ENCODE results near the gene RCN1.
"Not testable (repeated sequence)": the region's sequence is repeated elsewhere in the genome, so short reads cannot be mapped to it uniquely, and the experiment has no call there.

RCN1 gene

DNA sequence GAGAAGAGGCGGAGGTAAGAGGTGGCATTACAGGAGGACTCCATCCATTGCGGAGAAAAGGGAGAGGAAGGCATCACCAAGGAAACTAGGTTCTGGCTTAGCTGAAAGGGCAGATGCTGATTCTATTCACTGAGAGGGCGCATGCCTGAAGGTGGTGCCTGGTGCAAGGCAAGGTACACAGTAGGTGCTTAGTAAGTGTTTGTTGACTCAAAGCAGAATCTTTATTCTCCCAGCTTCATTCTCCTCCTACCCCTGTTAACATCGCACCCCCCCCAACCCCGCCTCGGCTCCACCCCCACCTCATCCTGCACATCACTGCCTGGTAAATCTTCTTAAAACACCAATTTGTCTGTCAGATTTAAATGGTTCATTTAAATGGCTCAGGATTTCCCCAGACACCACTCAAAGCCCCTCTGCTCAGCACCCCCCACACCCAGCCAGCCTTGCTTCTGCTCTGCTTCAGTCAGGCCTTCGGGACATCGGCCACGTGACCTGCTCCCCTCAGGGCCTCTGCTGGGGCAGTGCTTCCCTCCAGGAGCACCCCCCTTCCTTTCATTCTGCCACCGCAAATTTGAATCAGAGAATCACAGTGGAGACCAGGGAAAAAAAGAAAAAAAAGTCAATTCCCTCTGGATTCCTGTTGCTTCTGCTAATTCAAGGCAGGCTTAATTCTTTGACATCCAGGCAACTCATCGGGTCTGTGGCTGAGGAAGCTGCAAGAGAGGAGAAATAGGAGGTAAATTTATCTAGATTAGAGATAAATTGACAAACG, 17.8 kb upstream of the RCN1 start:
- H3K27ac ChIP-seq = no peak overlapping the region
- no peak for DNase-seq (ENCODE audit: low read depth, low spot score)

DNA sequence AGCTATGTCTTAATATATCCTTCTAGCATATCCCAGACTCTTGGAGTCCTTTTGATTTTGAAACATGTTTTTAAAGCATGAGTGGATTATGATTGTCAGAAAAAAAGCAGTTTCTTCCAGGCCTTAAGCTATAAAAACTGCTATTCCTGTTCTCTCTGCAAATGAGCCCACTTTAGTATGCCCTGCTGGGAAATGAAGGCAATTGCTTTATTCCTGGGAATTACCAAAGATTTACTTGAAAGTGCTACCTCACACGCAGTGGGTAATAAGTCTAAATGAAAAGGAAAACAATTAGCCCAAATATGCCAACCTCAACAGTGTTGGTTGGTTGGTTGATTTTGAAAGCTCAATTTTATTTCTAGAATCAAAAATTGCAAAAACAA, 17.2 kb upstream of the RCN1 start:
- H3K27ac ChIP-seq = no peak overlapping the region
- no peak for DNase-seq (ENCODE audit: low read depth, low spot score)

DNA sequence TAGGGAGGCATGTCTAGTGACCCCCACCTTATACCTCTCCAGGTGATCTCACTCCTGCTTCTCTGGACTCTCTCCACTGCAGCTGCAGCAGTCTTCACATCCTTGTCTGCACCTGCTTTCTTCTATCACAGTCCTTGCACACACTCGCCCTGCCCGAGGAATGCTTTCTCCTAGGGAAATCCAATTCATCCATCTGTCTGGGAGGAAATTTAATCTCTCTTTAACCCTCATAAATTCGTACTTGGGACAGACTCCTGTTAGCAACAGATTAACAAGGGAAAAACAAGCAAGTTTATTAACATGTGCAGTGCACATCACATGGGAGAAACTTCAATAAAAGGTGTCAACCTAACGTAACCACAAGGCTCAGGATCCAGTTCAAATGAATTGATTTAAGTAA, 11.3 kb upstream of the RCN1 start:
- no peak for DNase-seq (ENCODE audit: low read depth, low spot score)
- no peak overlapping the region for H3K27ac ChIP-seq

DNA sequence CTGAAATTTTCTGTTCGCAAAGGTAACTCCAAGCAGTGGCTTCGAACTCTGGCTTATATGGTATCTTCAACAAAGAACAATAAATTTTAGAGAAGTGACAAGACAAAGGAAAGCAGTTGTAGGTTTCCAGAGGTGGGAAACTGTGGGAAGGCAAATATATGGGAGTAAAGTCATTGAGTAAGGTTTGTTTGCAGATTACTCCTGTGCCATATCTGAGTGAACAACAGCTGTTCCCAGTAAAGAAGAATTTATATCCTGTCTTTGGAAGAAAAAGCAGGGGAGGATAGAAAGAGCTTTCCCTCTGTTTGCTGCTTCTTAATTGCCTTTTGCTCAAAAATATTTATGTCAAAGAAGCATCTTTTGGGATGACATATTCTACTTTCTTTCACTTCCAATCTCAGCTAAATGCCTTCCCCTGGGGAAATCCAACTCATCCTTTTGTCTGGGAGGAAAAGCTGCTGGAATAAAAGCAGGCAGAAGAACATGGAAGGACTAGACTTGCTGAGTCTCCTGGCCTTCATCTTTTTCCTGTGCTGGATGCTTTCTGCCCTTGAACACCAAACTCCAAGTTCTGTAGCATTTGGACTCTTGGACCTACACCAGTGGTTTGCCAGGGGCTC, 10.4 kb upstream of the RCN1 start:
- no peak for DNase-seq (ENCODE audit: low read depth, low spot score)
- H3K27ac ChIP-seq = peak overlapping the region; percentile 61

DNA sequence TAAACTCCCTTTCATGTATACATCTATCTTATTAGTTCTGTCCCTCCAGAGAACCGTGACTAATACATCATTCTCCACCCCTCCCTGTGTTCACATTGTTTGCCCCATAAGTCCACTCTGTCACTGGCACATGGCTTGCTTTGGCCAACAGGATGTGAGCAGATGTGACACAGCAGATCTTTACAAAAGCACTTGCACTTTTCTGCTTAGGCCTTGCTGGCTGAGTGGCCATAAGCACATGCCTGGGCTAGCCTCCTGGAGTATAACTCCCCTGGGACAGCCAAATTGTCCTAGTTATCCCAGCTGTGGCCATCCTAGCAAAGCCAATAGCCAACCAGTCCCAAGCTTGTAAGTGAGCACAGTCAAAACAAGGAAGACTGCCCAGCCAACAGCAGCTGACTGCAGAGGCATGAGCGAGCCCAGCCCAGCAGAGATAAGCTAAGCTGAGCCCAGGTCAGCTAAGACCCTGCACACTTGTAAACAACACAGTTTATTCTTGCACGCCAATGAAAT, 9.7 kb upstream of the RCN1 start:
- DNase-seq (ENCODE audit: low read depth, low spot score) = peak; percentile 43
- peak overlapping the region; percentile 61 for H3K27ac ChIP-seq

DNA sequence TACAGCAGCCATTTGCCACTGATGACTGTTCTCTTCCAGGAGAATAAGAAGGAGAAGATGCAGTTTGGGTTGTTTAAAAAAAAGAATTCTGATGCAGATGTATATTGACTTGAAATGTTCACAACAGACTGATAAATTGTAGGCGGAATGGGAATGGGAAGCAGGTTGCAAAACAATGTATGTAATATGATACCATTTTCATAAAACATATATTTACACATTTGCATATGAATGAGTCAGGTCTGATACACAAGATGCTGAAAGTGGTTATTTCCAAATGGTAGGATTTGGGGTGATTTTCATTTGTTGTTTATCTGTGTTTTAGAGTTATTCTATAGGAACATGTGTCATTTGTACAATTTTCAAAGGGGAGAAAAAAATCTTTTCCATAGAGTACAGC, 9.0 kb upstream of the RCN1 start:
- H3K27ac ChIP-seq = peak overlapping the region; percentile 61

DNA sequence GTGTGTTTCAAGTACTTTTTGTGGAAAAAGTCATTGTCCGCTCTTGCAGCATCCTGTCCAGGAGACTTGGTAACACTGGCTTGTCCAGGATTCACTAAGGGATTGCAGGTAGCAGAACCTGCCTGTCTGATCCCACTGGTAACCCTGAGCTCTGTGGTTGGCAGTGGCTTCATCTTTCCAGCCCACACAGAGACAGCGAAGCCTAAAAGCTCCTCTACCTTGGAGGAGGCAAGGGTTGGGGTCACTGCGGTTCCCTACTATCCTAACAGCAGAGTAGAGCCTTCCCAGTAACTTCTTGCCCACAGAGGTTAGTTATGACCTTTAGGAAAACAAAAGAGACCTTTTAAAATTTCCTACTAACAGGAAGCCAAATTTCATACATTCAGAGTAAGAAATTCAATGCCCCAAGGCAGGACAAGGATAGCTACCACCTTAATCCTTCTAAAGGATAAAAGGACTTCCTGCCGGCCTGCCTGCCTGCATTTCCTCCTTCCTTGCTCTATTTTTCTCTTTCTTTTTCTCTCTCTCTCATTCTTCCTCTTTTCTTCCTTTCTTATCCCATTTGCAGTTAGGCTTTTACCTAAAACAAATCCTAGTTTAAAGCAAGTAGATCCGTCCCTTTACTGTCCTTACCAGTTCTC, 8.4 kb upstream of the RCN1 start:
- DNase-seq (ENCODE audit: low read depth, low spot score) = no peak
- no peak overlapping the region for H3K27ac ChIP-seq

More for the DNA sequence above, 9.0 kb upstream of the RCN1 start:
- DNase-seq (ENCODE audit: low read depth, low spot score) = no peak

DNA sequence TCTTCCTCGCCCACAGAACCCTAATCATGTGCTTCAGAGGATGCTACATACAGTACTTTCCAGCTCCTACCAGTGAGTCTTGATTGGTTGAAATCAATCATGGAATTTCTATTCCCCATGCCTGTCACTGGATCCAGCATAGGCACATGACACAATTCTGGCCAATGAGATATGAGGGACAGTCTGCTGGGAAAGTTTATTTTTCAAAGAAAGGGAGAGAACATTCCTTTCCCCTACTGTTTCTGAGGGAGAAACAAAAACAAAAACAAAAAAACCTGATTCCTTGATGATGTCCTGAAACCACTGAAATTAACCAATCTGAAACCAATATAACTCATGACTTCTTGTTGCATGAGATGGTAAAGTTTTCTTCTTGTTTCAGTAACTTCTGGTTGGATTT, 3.3 kb upstream of the RCN1 start:
- peak overlapping the region; percentile 54 for H3K27ac ChIP-seq
- DNase-seq (ENCODE audit: low read depth, low spot score) = no peak

DNA sequence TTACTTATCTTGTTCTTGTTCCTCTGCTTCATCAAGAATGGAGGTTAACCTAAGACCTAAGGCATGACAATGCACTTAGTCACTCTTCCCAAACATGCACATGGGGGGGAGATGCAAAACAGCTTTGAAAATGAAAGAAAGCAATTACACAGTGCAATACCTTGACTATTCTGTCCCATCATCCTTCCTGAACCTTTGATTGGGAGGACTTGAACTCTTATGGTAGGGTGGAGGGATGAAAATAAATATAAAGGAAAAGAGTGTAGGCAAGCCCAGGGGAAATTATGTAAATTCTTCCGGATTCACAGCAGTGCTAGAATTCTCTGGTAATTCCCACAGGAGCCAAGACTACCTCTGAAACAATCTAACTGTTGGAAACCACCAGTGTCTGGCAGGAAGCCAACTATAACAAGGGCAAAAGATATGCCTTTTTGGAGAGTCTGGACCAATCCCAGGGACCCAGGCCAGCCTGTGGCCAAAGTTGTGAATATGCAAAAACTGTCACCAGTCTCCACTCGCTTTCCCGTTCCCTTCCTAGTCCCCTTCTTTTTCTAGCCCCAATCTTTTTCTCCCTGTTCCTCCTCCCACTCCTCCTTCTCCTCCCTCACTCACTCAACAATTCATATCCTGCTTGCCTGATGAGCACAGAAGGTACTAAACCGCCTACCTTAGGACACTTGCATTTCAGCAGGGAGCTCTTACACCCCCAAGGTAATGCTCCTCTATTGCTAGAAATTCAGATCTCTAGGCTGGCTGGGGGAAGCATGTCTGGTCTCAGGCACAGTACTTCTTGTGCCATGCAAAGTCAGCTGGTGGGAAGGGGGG, 2.5 kb upstream of the RCN1 start:
- no peak for DNase-seq (ENCODE audit: low read depth, low spot score)
- peak overlapping the region; percentile 54 for H3K27ac ChIP-seq

DNA sequence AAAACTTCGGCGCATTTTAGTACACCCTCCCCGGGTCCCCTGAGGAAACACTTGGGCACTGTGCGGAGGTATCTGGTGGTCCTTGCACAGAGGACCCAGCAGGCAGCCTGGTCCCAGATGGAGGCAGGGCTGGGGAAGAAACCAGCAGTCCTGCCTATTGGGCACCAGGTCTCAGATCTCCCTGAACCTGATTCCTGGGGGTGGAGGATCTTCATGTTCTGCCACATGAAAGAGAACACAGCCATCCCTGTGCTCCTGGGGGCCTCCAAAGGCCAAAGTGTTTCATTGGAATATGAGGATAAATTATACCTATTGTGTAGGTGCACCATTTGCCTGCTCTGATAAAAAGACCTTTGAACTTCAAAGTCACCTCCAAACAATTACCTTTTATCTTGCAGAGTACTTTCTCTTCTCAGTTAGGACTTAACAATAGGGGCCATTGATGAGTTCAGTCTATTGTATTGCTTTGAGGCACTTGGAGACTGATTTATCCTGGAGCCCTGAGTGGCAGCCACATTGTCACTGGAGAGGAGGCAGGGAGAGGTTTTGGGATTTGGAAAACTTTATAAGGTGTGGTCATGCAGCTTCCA, 1.8 kb downstream of the RCN1 start:
- no peak for DNase-seq (ENCODE audit: low read depth, low spot score)
- no peak overlapping the region for H3K27ac ChIP-seq

DNA sequence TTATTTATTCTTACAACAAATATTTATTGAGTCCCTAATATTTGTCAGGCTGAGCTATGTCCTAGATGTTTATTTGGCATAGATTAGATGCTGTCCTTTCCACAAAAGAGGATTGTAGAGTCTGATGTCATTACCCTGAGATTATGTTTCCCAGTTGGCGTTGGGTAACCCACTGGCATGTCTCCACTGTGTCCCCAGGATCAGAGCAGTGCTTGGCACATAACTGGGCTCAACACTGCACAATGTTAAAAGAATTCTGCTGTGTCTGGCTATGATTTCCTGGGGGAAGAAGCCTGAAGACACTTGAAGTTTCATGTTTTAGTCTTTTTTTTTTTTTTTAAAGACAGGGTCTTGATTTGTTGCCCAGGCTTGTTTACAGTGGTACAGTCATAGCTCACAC, 4.0 kb downstream of the RCN1 start:
- H3K27ac ChIP-seq = no peak overlapping the region
- no peak for DNase-seq (ENCODE audit: low read depth, low spot score)

DNA sequence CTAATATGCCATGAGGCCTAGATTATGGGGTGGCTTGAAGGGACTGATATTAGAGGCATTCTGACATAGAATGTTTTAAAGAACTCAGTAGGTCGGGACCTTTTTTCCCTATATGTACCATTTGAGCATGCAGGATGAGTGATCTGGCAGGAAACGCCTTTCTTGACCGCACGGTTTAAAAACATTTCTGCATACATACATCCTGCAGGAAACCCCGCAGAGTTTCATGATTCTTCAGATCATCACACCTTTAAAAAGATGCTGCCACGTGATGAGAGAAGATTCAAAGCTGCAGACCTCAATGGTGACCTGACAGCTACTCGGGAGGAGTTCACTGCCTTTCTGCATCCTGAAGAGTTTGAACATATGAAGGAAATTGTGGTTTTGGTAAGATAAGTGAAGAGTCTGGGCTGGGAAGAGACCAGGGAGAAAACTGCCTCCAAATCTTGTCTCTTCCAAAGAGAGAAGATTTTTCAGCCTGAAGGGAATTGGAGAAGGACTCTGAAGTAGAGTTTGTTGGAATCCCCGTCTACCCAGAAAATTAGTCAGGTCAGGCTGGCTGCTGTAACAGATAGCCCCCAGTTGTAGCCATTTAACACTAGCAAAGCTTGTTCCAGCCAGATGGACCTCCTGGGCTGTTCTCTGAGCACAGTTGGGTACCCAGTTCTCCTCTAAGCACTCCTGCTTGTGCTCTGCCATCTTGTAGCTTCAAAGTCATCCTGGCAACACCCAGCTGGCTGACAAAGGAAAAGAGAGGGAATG, 7.4 kb downstream of the RCN1 start:
- H3K27ac ChIP-seq = no peak overlapping the region
- no peak for DNase-seq (ENCODE audit: low read depth, low spot score)

DNA sequence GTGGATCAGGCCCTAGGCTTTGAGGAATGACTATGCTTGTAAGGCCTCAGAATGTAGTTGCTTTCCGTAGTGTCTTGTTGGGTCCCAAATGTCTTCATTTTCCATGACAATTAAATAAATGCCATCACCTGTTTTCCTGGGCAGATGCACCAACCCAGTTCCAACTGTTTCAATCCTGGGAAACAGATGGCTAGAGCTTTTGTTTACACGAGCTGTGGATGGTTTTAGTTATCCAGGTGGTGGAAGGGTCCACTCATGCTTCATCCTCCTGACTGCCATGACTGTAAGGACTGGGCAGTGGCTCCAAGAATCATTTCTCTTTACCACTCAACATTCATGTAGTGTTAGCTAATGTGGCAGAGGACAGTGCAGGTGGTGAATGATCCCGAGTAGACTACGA, 8.6 kb downstream of the RCN1 start:
- H3K27ac ChIP-seq = no peak overlapping the region
- no peak for DNase-seq (ENCODE audit: low read depth, low spot score)

DNA sequence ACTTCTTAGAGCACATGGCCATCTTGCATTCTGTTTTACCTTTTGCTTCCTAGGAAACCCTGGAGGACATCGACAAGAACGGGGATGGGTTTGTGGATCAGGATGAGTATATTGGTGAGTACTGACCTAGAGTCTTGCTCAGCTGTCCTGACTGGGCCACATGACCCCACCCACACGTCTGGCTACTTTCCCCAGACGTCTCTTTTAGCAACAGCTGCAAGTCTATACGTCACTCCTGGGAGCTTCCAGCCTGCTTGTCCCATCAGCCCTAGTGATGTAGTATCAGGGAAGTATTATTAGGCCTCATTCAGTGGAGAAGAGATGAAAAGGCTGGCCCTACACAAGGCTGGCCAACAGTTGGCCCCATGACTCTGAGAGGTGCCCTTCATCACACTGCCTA, 9.6 kb downstream of the RCN1 start:
- DNase-seq (ENCODE audit: low read depth, low spot score) = no peak
- no peak overlapping the region for H3K27ac ChIP-seq

DNA sequence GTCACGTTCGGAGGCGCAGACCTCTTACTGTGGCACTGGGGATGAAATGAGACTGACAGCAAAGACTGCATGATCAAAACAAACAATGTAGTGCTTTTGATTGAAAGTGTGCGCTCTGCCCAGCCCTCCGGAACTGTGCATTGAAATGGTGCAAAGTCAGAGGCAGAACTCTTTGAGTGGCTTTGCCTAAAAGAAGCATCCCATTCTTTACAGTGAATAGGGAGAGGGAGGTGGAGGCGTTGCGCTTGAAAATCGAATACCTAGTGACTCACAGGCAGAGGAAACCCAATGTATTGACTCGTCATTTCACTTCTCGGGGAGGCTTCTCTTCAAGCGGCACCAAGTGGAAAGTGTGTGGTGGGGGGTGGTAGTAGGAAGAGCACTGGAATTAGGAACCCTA, 10.9 kb downstream of the RCN1 start:
- no peak for DNase-seq (ENCODE audit: low read depth, low spot score)
- no peak overlapping the region for H3K27ac ChIP-seq

DNA sequence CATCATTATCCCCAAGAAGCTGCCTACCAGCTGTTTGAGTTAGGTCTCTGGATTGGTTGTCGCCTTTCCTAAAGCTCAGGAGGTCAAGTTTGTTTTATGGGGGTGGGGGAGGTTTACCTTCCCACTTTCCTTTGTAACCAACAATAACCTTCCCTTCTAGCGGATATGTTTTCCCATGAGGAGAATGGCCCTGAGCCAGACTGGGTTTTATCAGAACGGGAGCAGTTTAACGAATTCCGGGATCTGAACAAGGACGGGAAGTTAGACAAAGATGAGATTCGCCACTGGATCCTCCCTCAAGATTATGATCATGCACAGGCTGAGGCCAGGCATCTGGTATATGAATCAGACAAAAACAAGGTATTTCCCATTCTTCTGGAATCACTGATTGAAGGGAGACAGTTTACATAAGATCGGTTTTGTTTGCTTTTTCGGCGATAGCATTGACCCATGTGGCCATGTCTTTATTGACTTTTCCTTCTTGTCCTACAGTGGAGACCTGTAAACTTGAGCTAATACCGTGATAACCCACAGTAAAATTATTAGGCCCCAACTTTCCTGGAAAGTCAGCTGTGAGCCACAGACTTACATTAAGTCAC, 12.3 kb downstream of the RCN1 start:
- DNase-seq (ENCODE audit: low read depth, low spot score); H3K27ac ChIP-seq: not testable (repeated sequence)

DNA sequence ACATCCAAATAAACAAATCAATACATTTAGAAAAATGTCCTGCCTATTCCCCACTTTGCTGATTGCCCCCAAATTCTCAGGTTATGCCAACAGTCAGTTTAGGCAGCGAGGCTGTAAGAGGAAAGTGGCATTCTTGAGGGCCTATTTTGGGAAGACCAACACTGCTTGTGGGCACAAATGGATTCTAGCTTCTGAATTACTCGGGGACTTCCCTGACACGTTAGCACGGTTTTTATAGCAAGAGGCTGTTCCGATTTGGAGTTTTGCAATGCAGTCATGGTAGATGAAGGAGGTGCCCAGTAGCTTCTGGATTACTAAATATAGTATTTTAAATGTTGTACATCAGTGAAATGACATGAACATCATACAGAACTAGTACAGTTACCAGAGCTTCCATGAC, 13.1 kb downstream of the RCN1 start:
- H3K27ac ChIP-seq = no peak overlapping the region
- no peak for DNase-seq (ENCODE audit: low read depth, low spot score)

DNA sequence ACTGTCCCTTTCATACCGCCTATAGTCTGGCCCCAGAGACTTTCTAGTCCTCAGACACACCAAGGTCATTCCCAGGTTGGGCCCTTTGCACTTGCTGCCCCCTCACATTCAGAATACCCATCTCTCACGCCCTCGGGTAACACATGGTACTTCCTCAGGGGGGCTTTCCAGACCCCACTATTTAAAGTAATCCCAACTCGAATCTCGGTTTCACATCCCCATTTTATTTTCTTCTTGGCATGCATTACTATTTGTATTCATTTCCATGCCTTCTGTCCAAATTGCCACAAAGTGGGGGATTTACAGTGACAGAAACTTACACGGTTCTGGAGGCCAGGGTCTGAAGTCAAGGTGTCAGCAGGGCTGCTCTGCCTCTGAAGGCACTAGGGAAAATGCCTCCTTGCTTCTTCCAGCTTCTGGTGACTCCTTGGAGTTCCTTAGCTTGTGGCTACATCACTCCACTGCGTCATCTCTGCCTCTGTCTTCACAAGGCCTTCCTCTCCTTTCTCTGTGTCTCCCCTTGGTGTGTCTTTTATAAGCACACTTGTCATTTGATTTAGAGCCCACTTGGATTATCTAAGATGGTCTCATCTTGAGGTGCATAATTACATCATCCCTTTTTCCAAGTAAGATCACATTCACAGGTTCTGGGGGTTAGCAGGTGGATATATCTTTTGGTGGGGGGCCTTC, 15.1 kb downstream of the RCN1 start:
- no peak overlapping the region for H3K27ac ChIP-seq
- no peak for DNase-seq (ENCODE audit: low read depth, low spot score)

DNA sequence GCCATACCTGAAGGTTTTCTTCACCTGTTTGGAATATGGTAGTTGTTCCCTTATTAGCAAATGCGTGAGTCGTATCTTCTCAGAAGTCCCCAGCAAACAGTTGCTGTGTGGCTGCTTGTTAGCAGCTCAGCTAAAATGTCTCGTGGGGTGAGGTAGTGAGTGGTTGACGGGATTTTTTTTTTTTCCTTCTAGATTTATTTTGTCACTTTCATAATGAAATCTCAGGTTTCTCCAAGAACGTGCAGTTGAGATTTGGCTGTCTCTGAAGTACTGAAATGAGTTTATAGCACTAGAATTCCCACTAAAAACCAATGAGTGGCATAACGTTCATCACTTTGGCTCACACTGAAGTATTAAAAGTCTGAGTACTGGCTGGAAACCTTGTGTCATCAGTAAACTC, 16.8 kb downstream of the RCN1 start:
- H3K27ac ChIP-seq = no peak overlapping the region
- no peak for DNase-seq (ENCODE audit: low read depth, low spot score)

Measured in epithelial cell of prostate (primary cell).